Lung (tissue), 12 donors: ENCODE data around the gene MRC2. TPM values are rescaled to one million over a fixed set of nuclear protein-coding genes. Genes with fewer than 3 reads are reported as not detected.

Experiments used
- ATAC-seq: fragments of 200-7000 bp; cut with Tn5 transposase; one replicate; pipeline ENCODE4 v1.9.1; 2020; ENCODE audit warnings: moderate number of reproducible peaks; ENCODE audit not compliant: insufficient read depth, low FRiP score
- DNase-seq, 3 donors: peaks; one replicate each; pipeline ENCODE4 v3.0.0-alpha.2; 2013 to 2017
- H3K27ac ChIP-seq, 2 donors: one replicate each; pipeline ENCODE4 v1.5.1; 2013; ENCODE audit warnings: mild to moderate bottlenecking in 2 of 2, moderate library complexity in 2 of 2, control low read depth in 1 of 2, inconsistent platforms in 1 of 2, low read depth in 1 of 2, low read length in 1 of 2
- H3K27me3 ChIP-seq, 3 donors: one replicate each; pipeline ENCODE4 v1.5.1; 2013; ENCODE audit warnings: low read length in 2 of 3; ENCODE audit not compliant: control insufficient read depth in 3 of 3, insufficient read depth in 3 of 3
- H3K36me3 ChIP-seq, 4 donors: one replicate each; pipeline ENCODE4 v1.5.1; 2013; ENCODE audit warnings: low read length in 4 of 4, mild to moderate bottlenecking in 1 of 4, moderate library complexity in 1 of 4; ENCODE audit not compliant: control insufficient read depth in 4 of 4, insufficient read depth in 4 of 4
- H3K4me1 ChIP-seq, 5 donors: one replicate each; pipeline ENCODE4 v1.5.1; 2013; ENCODE audit warnings: low read length in 5 of 5, mild to moderate bottlenecking in 2 of 5, moderate library complexity in 1 of 5; ENCODE audit not compliant: control insufficient read depth in 5 of 5, insufficient read depth in 5 of 5
- H3K4me3 ChIP-seq: one replicate; pipeline ENCODE4 v1.5.1; 2013; ENCODE audit warnings: mild to moderate bottlenecking, control low read depth, moderate library complexity
- H3K9ac ChIP-seq, 2 donors: one replicate each; pipeline ENCODE4 v1.5.1; 2013; ENCODE audit warnings: low read length in 2 of 2, control low read depth in 1 of 2; ENCODE audit not compliant: insufficient read depth in 1 of 2
- H3K9me3 ChIP-seq, 4 donors: one replicate each; pipeline ENCODE4 v1.5.1; 2013; ENCODE audit warnings: low read length in 3 of 4, mild to moderate bottlenecking in 1 of 4, moderate library complexity in 1 of 4; ENCODE audit not compliant: control insufficient read depth in 4 of 4, insufficient read depth in 3 of 4
- CTCF ChIP-seq: IDR thresholded peaks from 2 replicates; pipeline ENCODE4 v1.5.1; 2012; ENCODE audit warnings: mild to moderate bottlenecking; ENCODE audit errors: control extremely low read depth, extremely low read depth
- WGBS, 2 donors: extraction: QIAGEN DNeasy Blood & Tissue Kit; methylation state at CpG; one replicate each; pipeline ENCODE4 v1.1.7; 2013; 5-methylcytosine and 5-hydroxymethylcytosine counted together
- polyA plus RNA-seq, 2 donors: library from polyadenylated mRNA; stranded (reverse); fragments of 200-250 nt; gene quantifications; one replicate each; pipeline ENCODE4 v1.2.1, GENCODE V29; 2013
- total RNA-seq, 2 donors: library from RNA; depleted of rRNA in 1 of 2; stranded (reverse); fragments of >200 nt in 1 of 2; gene quantifications; one replicate each; pipeline ENCODE4 v1.2.1, GENCODE V29; 2014 to 2021
- donor health status: control.
- donor health status: control.
- donor health status: Bipolar disorder and iron deficiency.
- donor health status: healthy.
- donor health status: DM: yes; HTN: yes; CAD: no.

The MRC2 gene
- total and polyA plus RNA-seq, 4 donors, result 15.9 to 82.3 (median 68.5) TPM

GRCh38 chr17:62649570-62649969 is 22.1 kb downstream of the MRC2 start:
- no peak overlapping the region for H3K9ac ChIP-seq
- WGBS, 2 donors, result 81 to 90% methylated on average over 7 of the region's 7 CpGs
- H3K9me3 ChIP-seq, result no peaks in the 10 kb centered on the region
- peaks cover 0 to 6% (median 2%) of the 10 kb centered on the region in 4 donors for H3K36me3 ChIP-seq
- TF ChIP-seq CTCF, result no peak
- DNase-seq (no peak), ATAC-seq (no peak)
- peaks cover 0 to 38% (median 22%) of the 10 kb centered on the region in 5 donors for H3K4me1 ChIP-seq
- H3K27ac ChIP-seq, result no peak overlapping the region
- no peaks in the 10 kb centered on the region for H3K27me3 ChIP-seq
- H3K4me3 ChIP-seq, result no peak overlapping the region

GRCh38 chr17:62650587-62650986 is 23.1 kb downstream of the MRC2 start:
- no peak overlapping the region for H3K4me3 ChIP-seq
- H3K9me3 ChIP-seq, result no peaks in the 10 kb centered on the region
- H3K9ac ChIP-seq, result no peak overlapping the region
- no peak for DNase-seq
- no peak overlapping the region for H3K27ac ChIP-seq
- no peak for ATAC-seq
- no peak for TF ChIP-seq CTCF
- WGBS, 2 donors, result 94 to 95% methylated on average over 6 of the region's 6 CpGs
- H3K27me3 ChIP-seq, result no peaks in the 10 kb centered on the region
- peaks cover 0 to 41% (median 26%) of the 10 kb centered on the region in 5 donors for H3K4me1 ChIP-seq
- H3K36me3 ChIP-seq, result peaks cover 0 to 6% (median 2%) of the 10 kb centered on the region in 4 donors

- H3K9ac ChIP-seq, result peak overlapping the region in 1 of 2 donors; percentile 43
- WGBS, 2 donors, result 2 to 4% methylated on average over 53 to 57 of the region's 57 CpGs
- H3K36me3 ChIP-seq, result peaks cover 0 to 4% (median under 1%) of the 10 kb centered on the region in 4 donors
- no peaks in the 10 kb centered on the region for H3K9me3 ChIP-seq
- DNase-seq (peak; percentile 73 to 84 (median 77)), ATAC-seq (peak; percentile 73)
- TF ChIP-seq CTCF, result no peak
- H3K27ac ChIP-seq, result peak overlapping the region in 1 of 2 donors; percentile 90
- H3K4me1 ChIP-seq, result peaks cover 0 to 55% (median 35%) of the 10 kb centered on the region in 5 donors
- peak overlapping the region; percentile 12 for H3K4me3 ChIP-seq
- H3K27me3 ChIP-seq, result no peaks in the 10 kb centered on the region
Measured at GRCh38 chr17:62652251-62653001, 25.0 kb downstream of the MRC2 start.
